ENCODE measurements around the gene RUVBL1. TPM values are rescaled to one million over a fixed set of nuclear protein-coding genes. Genes with fewer than 3 reads are reported as not detected.

RUVBL1 gene
- total and polyA plus RNA-seq, 10 of the 15 experiments (the other 5 are each of a cell fraction or from before 2014, with no cell fraction given), result 15.2 to 142 (median 84.2) TPM

DNA sequence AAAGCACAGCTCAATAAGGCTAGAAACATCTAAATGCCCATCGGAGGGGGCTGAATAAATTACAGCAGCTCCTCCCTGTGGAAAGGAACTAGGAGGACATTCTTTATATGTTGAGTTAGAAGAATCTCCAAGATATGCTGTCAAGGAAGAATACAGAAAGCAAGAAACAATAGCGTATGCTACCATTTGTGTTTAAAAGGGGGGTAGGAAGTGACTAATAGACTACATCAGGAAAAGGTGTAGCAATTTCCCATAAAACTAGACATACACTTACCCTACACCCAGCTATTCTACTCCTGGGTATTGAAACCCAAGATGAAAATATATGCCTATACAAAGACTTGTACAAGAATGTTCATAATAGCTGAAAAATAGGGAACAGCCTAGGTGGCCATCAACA lies 49.8 kb downstream of the RUVBL1 start:
- no peaks in the 10 kb centered on the region for H3K27me3 ChIP-seq (replicated peaks in 1 of 2; ENCODE audit: control insufficient read depth in 2 of 2, insufficient read depth in 2 of 2, low read length in 1 of 2)
- H3K4me1 ChIP-seq (ENCODE audit: control insufficient read depth, insufficient read depth, low read length), result peaks cover 4% of the 10 kb centered on the region
- no peak overlapping the region for H2AFZ ChIP-seq (ENCODE audit: control insufficient read depth, low read depth, low read length)
- CTCF ChIA-PET, result interaction anchor here (0.9 to 2.6 kb wide), 5 partner anchors 15 to 60 kb away, joined by 3 to 13 read pairs (median 4); no protein-coding TSS in a partner anchor
- intact Hi-C loops (cut with micrococcal nuclease; ENCODE audit: unreplicated experiment) (loop anchor here (2.0 kb wide), 1 partner anchor 59 kb away; no protein-coding TSS in a partner anchor), in situ Hi-C loops (cut with MboI) (no loop called here)
- no peak overlapping the region for H3K27ac ChIP-seq (ENCODE audit: control insufficient read depth, insufficient read depth)
- POLR2A ChIA-PET, result no interaction called here
- TF ChIP-seq, protein P1, sequence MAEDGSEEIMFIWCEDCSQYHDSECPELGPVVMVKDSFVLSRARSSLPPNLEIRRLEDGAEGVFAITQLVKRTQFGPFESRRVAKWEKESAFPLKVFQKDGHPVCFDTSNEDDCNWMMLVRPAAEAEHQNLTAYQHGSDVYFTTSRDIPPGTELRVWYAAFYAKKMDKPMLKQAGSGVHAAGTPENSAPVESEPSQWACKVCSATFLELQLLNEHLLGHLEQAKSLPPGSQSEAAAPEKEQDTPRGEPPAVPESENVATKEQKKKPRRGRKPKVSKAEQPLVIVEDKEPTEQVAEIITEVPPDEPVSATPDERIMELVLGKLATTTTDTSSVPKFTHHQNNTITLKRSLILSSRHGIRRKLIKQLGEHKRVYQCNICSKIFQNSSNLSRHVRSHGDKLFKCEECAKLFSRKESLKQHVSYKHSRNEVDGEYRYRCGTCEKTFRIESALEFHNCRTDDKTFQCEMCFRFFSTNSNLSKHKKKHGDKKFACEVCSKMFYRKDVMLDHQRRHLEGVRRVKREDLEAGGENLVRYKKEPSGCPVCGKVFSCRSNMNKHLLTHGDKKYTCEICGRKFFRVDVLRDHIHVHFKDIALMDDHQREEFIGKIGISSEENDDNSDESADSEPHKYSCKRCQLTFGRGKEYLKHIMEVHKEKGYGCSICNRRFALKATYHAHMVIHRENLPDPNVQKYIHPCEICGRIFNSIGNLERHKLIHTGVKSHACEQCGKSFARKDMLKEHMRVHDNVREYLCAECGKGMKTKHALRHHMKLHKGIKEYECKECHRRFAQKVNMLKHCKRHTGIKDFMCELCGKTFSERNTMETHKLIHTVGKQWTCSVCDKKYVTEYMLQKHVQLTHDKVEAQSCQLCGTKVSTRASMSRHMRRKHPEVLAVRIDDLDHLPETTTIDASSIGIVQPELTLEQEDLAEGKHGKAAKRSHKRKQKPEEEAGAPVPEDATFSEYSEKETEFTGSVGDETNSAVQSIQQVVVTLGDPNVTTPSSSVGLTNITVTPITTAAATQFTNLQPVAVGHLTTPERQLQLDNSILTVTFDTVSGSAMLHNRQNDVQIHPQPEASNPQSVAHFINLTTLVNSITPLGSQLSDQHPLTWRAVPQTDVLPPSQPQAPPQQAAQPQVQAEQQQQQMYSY (CRISPR knock-in tag; IDR thresholded peaks at IDR 0.05), result no peak
- TF ChIP-seq ZNF622 (IDR thresholded peaks at IDR 0.05), result no peak
- TF ChIP-seq BCL11A (IDR thresholded peaks at IDR 0.05; ENCODE audit: low read depth, low read length), result no peak
- no peak for TF ChIP-seq POLR2A (IDR thresholded peaks at IDR 0.05; ENCODE audit: low read depth, low read length)
- no peak for TF ChIP-seq IKZF1 (conservative IDR thresholded peaks at IDR 0.05)
- TF ChIP-seq RELA (IDR thresholded peaks at IDR 0.05; ENCODE audit: borderline replicate concordance, partially characterized antibody), result no peak
- TF ChIP-seq BHLHE40 (IDR thresholded peaks at IDR 0.05; ENCODE audit: borderline replicate concordance in 1 of 2, low read depth in 2 of 2, low read length in 1 of 2), result no peak
- 0 out of 2 replicates have a peak, but pooled peaks cover 3% of the 10 kb centered on the region for H4K20me1 ChIP-seq (ENCODE audit: control insufficient read depth, insufficient read depth)
- TSS peak; percentile 43 for BruUV-seq (replicated peaks)
- SMC1A ChIA-PET (ENCODE audit: uncharacterized antibody, unreplicated experiment), result interaction anchor here (0.9 to 1.1 kb wide), 2 partner anchors 9 to 20 kb away, joined by 3 read pairs; no protein-coding TSS in a partner anchor
- no peak for DNase-seq (ENCODE audit: low read depth, low spot score)
- no peak overlapping the region for H3K4me3 ChIP-seq
- WGBS (ENCODE audit: insufficient coverage, insufficient replicate concordance, low lambda C conversion rate, missing lambda C conversion rate), result 100% methylated on average over 2 of the region's 2 CpGs
- H3K36me3 ChIP-seq (ENCODE audit: control insufficient read depth in 2 of 2, insufficient read depth in 2 of 2, low read length in 1 of 2), result peaks cover 28 to 33% of the 10 kb centered on the region in 2 experiments
- H3K4me2 ChIP-seq (ENCODE audit: control insufficient read depth, insufficient read depth), result no peak overlapping the region
- no peaks in the 10 kb centered on the region for H3K9me3 ChIP-seq (replicated peaks; ENCODE audit: control insufficient read depth, insufficient read depth, low read length)
- H3K79me2 ChIP-seq (ENCODE audit: control insufficient read depth, insufficient read depth, low read length), result no peaks in the 10 kb centered on the region
- no peak for FAIRE-seq
- no peak for ATAC-seq
- RAD21 ChIA-PET (ENCODE audit: unreplicated experiment), result no interaction called here
- H3K9ac ChIP-seq (ENCODE audit: control insufficient read depth, insufficient read depth, low read length), result no peak overlapping the region
